OCI-LY1 (cell line): ENCODE results near the gene ZNF354B.

Experiments
- H2AFZ ChIP-seq: fragments of 200-600 bp; sonication (generic), shearing (Covaris generic); 2 replicates; pipeline ENCODE4 v1.6.0; 2014; ENCODE audit warnings: antibody characterized with exemption, mild to moderate bottlenecking, low read length
- H3F3A ChIP-seq: fragments of 200-600 bp; sonication (generic), shearing (Covaris generic); 2 replicates; pipeline ENCODE4 v1.6.0; 2014; ENCODE audit warnings: mild to moderate bottlenecking, antibody characterized with exemption, low read length, moderate library complexity; ENCODE audit not compliant: insufficient read depth
- H3K27ac ChIP-seq: fragments of 200-600 bp; sonication (generic); 2 replicates; pipeline ENCODE4 v1.5.1; 2014; ENCODE audit warnings: low read length, mixed run types, mild to moderate bottlenecking, low read depth; ENCODE audit not compliant: poor library complexity, severe bottlenecking
- H3K27me3 ChIP-seq: fragments of 200-600 bp; sonication (generic); 2 replicates; pipeline ENCODE4 v1.6.0; 2014; ENCODE audit warnings: antibody characterized with exemption, mild to moderate bottlenecking, low read length, moderate library complexity; ENCODE audit not compliant: insufficient read depth
- H3K36me3 ChIP-seq: fragments of 200-600 bp; sonication (generic); 2 replicates; pipeline ENCODE4 v1.6.1; 2014; ENCODE audit warnings: mild to moderate bottlenecking, antibody characterized with exemption, low read length, moderate library complexity, mixed read lengths; ENCODE audit not compliant: insufficient read depth
- H3K4me1 ChIP-seq: fragments of 200-600 bp; sonication (generic); 2 replicates; pipeline ENCODE4 v1.5.1; 2014; ENCODE audit warnings: mild to moderate bottlenecking, low read length, moderate library complexity; ENCODE audit not compliant: insufficient read depth, severe bottlenecking
- H3K4me2 ChIP-seq: fragments of 200-600 bp; sonication (generic), shearing (Covaris generic); 2 replicates; pipeline ENCODE4 v1.6.1; 2014; ENCODE audit warnings: low read length
- H3K4me3 ChIP-seq: fragments of 200-600 bp; sonication (generic); 2 replicates; pipeline ENCODE4 v1.5.1; 2014; ENCODE audit warnings: low read length, low read depth, mild to moderate bottlenecking, mixed read lengths; ENCODE audit not compliant: poor library complexity, severe bottlenecking
- H3K79me2 ChIP-seq: fragments of 200-600 bp; shearing (Covaris generic); 2 replicates; pipeline ENCODE4 v1.6.1; 2016; ENCODE audit warnings: mixed run types, low read length, mixed read lengths; ENCODE audit not compliant: insufficient read depth
- H3K9ac ChIP-seq: fragments of 200-600 bp; sonication (generic), shearing (Covaris generic); 2 replicates; pipeline ENCODE4 v1.6.1; 2014; ENCODE audit warnings: mild to moderate bottlenecking, low read length, mixed read lengths
- H3K9me2 ChIP-seq: fragments of 200-600 bp; sonication (generic), shearing (Covaris generic); 2 replicates; pipeline ENCODE4 v1.6.1; 2014; ENCODE audit warnings: low read depth, mild to moderate bottlenecking, low read length, mixed read lengths
- H3K9me3 ChIP-seq: fragments of 200-600 bp; shearing (Covaris generic); 2 replicates; pipeline ENCODE4 v1.6.1; 2014; ENCODE audit warnings: low read length, mixed read lengths
- H4K20me1 ChIP-seq: fragments of 200-600 bp; sonication (generic), shearing (Covaris generic); 2 replicates; pipeline ENCODE4 v1.6.0; 2016; ENCODE audit warnings: mild to moderate bottlenecking, low read length; ENCODE audit not compliant: insufficient read depth
- EZH2 ChIP-seq: fragments of 200-600 bp; sonication (generic), shearing (Covaris generic); IDR thresholded peaks from 2 replicates; pipeline ENCODE4 v1.8.0; 2017; ENCODE audit warnings: borderline replicate concordance, mixed run types, mild to moderate bottlenecking, antibody characterized with exemption, low read length, moderate library complexity, mixed read lengths
- TF ChIP-seq, protein P1 (sequence below): fragments of 200-600 bp; sonication (generic), shearing (Covaris generic); IDR thresholded peaks from 2 replicates; pipeline ENCODE4 v1.5.1; 2017; ENCODE audit warnings: mild to moderate bottlenecking, antibody characterized with exemption, low read length, moderate library complexity, mixed read lengths

ZNF354B gene

DNA sequence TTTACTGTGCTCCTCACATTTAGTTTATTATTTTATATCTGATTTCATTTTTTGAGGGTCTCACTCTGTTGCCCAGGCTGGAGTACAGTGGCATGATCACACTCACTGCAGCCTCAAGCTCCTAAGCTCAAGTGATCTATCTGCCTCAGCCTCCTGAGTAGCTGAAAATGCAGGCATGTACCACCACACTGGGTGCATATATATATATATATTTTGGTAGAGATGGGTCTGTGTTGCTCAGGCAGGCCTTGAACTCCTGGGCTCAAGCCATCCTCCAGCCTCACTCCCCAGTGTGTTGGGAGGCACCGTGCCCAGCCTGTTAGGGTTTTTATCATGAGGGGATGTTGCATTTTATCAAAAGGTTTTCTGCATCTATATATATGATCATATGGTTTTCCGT, 39.8 kb upstream of the ZNF354B start:
- no peaks in the 10 kb centered on the region for H3F3A ChIP-seq
- no peaks in the 10 kb centered on the region for H3K9me2 ChIP-seq
- no peak overlapping the region for H3K4me2 ChIP-seq
- no peaks in the 10 kb centered on the region for H3K27me3 ChIP-seq
- H3K9ac ChIP-seq: no peak overlapping the region
- H2AFZ ChIP-seq: no peak overlapping the region
- no peak overlapping the region for H3K4me3 ChIP-seq
- H4K20me1 ChIP-seq: no peaks in the 10 kb centered on the region
- H3K79me2 ChIP-seq: no peaks in the 10 kb centered on the region
- no peak overlapping the region for H3K27ac ChIP-seq
- H3K9me3 ChIP-seq: no peaks in the 10 kb centered on the region
- H3K4me1 ChIP-seq: no peaks in the 10 kb centered on the region
- H3K36me3 ChIP-seq: no peaks in the 10 kb centered on the region
- no peak for TF ChIP-seq EZH2
- TF ChIP-seq, protein P1, sequence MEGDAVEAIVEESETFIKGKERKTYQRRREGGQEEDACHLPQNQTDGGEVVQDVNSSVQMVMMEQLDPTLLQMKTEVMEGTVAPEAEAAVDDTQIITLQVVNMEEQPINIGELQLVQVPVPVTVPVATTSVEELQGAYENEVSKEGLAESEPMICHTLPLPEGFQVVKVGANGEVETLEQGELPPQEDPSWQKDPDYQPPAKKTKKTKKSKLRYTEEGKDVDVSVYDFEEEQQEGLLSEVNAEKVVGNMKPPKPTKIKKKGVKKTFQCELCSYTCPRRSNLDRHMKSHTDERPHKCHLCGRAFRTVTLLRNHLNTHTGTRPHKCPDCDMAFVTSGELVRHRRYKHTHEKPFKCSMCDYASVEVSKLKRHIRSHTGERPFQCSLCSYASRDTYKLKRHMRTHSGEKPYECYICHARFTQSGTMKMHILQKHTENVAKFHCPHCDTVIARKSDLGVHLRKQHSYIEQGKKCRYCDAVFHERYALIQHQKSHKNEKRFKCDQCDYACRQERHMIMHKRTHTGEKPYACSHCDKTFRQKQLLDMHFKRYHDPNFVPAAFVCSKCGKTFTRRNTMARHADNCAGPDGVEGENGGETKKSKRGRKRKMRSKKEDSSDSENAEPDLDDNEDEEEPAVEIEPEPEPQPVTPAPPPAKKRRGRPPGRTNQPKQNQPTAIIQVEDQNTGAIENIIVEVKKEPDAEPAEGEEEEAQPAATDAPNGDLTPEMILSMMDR: no peak

DNA sequence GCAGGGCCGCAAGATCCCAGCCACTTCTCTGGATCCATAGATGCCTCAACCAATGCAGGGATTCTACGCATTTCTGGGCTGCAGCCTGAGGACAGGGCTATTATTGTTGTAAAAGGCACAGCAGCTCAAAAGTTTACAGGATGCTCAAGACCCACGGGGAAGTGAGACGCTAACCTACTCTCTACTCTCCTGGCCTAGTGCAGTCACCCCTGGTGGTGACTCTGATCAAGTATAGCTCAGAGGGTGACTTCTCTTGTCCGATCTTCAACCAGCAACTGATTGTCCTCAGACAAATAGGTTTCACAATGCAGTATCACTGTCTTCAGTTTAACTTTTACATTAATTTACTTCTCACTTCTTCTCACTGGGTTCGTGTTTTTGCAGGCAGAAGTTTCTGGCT, 34.3 kb upstream of the ZNF354B start:
- H3K4me2 ChIP-seq: no peak overlapping the region
- no peaks in the 10 kb centered on the region for H4K20me1 ChIP-seq
- H3K4me1 ChIP-seq: no peaks in the 10 kb centered on the region
- H3K4me3 ChIP-seq: no peak overlapping the region
- no peaks in the 10 kb centered on the region for H3K9me2 ChIP-seq
- no peaks in the 10 kb centered on the region for H3K36me3 ChIP-seq
- H3K9ac ChIP-seq: no peak overlapping the region
- TF ChIP-seq, protein P1: no peak
- no peak for TF ChIP-seq EZH2
- no peaks in the 10 kb centered on the region for H3K79me2 ChIP-seq
- no peak overlapping the region for H2AFZ ChIP-seq
- no peaks in the 10 kb centered on the region for H3F3A ChIP-seq
- H3K27ac ChIP-seq: no peak overlapping the region
- H3K27me3 ChIP-seq: no peaks in the 10 kb centered on the region
- H3K9me3 ChIP-seq: no peaks in the 10 kb centered on the region

- Histone ChIP-seq H3K4me3 (no peak overlapping the region), H3K27me3 (no peaks in the 10 kb centered on the region), H3K4me2 (no peak overlapping the region), H3K9me3 (no peaks in the 10 kb centered on the region), H4K20me1 (no peaks in the 10 kb centered on the region), H3F3A (no peaks in the 10 kb centered on the region), H2AFZ (no peak overlapping the region), H3K79me2 (no peaks in the 10 kb centered on the region), H3K27ac (no peak overlapping the region), H3K9me2 (no peaks in the 10 kb centered on the region), H3K9ac (no peak overlapping the region), H3K36me3 (no peaks in the 10 kb centered on the region), H3K4me1 (no peaks in the 10 kb centered on the region)
- TF ChIP-seq, protein P1: no peak
- TF ChIP-seq EZH2: no peak
These were observed 33.5 kb upstream of the ZNF354B start for GRCh38 chr5:178826216-178826615.
